PC-9 (cell line): Measurements from ENCODE around the gene STXBP5. TPM values are rescaled to one million over a fixed set of nuclear protein-coding genes. Genes with fewer than 3 reads are reported as not detected.

Source experiments
- BruUV-seq: library from RNA; stranded (reverse); fragments of 400-500 nt; replicated peaks from 2 replicates; lab custom pipeline; 2021; lab: Mats Ljungman, UMichigan
- CTCF ChIA-PET: fragments of 300-600 bp; sonication (Branson Sonifier 250); formaldehyde crosslinking; loops from one replicate; lab custom pipeline; 2022; ENCODE audit warnings: antibody characterized with exemption; lab: Charles Lee
- POLR2A ChIA-PET: fragments of 300-600 bp; sonication (Branson Sonifier 250); formaldehyde crosslinking; loops from one replicate; lab custom pipeline; 2022; ENCODE audit warnings: antibody characterized with exemption; ENCODE audit not compliant: unreplicated experiment; lab: Charles Lee
- DNase-seq, 2 experiments: peaks; one replicate each; pipeline versions ENCODE4 v3.0.0 to v3.0.0-alpha.2; 2015 to 2022; ENCODE audit warnings: mixed read lengths in 1 of 2
- H2AFZ ChIP-seq: fragments of 200-600 bp; sonication (generic); 2 replicates; pipeline ENCODE4 v1.8.1; 2017; ENCODE audit warnings: antibody characterized with exemption
- H3F3A ChIP-seq: fragments of 200-600 bp; sonication (generic); 2 replicates; pipeline ENCODE4 v1.8.1; 2017; ENCODE audit warnings: antibody characterized with exemption, mild to moderate bottlenecking, low read depth; ENCODE audit not compliant: insufficient read depth
- H3K27ac ChIP-seq: fragments of 200-600 bp; sonication (generic); 2 replicates; pipeline ENCODE4 v1.6.1; 2016; ENCODE audit warnings: mixed run types
- H3K27me3 ChIP-seq: fragments of 200-600 bp; sonication (generic); 2 replicates; pipeline ENCODE4 v1.6.1; 2016; ENCODE audit warnings: low read depth, mixed run types; ENCODE audit not compliant: insufficient read depth
- H3K36me3 ChIP-seq: fragments of 200-600 bp; sonication (generic); 2 replicates; pipeline ENCODE4 v1.6.1; 2016; ENCODE audit warnings: low read depth, mixed run types
- H3K4me1 ChIP-seq: fragments of 200-600 bp; sonication (generic); replicated peaks from 2 replicates; pipeline ENCODE4 v1.6.1; 2016; ENCODE audit warnings: mixed run types; ENCODE audit not compliant: insufficient read depth
- H3K4me2 ChIP-seq: fragments of 200-600 bp; sonication (generic); 2 replicates; pipeline ENCODE4 v1.6.1; 2017; ENCODE audit warnings: mixed run types
- H3K4me3 ChIP-seq: fragments of 200-600 bp; sonication (generic); 2 replicates; pipeline ENCODE4 v1.6.1; 2016; ENCODE audit warnings: mixed run types
- H3K79me2 ChIP-seq: fragments of 200-600 bp; sonication (generic); 2 replicates; pipeline ENCODE4 v1.6.1; 2017; ENCODE audit warnings: low read depth, mixed run types
- H3K9me2 ChIP-seq: fragments of 200-600 bp; sonication (generic); 2 replicates; pipeline ENCODE4 v1.8.1; 2017; ENCODE audit warnings: mild to moderate bottlenecking; ENCODE audit not compliant: insufficient read depth
- H3K9me3 ChIP-seq: fragments of 200-600 bp; sonication (generic); 2 replicates; pipeline ENCODE4 v1.8.1; 2016; ENCODE audit warnings: low read depth; ENCODE audit not compliant: insufficient read depth
- H4K20me1 ChIP-seq: fragments of 200-600 bp; sonication (generic); 2 replicates; pipeline ENCODE4 v1.8.1; 2017; ENCODE audit not compliant: insufficient read depth
- CTCF ChIP-seq: fragments of 200-600 bp; sonication (generic); conservative IDR thresholded peaks from 2 replicates; pipeline ENCODE4 v1.6.1; 2017; ENCODE audit warnings: mixed run types, antibody characterized with exemption, mild to moderate bottlenecking, moderate library complexity
- EZH2 ChIP-seq: fragments of 200-600 bp; sonication (generic); IDR thresholded peaks from 2 replicates; pipeline ENCODE4 v1.8.0; 2017; ENCODE audit warnings: antibody characterized with exemption, low read depth
- intact Hi-C: fragments of 100-400 bp; cut with micrococcal nuclease; formaldehyde crosslinking; loops from one replicate; pipeline ENCODE4 v1.10.0; 2022; ENCODE audit not compliant: unreplicated experiment
- total RNA-seq: library from RNA; stranded (reverse); gene quantifications from 2 replicates; pipeline ENCODE4 v1.2.3, GENCODE V29; 2021

STXBP5 gene
- total RNA-seq, 1 experiment from 2014 or later: 4.6 TPM

DNA sequence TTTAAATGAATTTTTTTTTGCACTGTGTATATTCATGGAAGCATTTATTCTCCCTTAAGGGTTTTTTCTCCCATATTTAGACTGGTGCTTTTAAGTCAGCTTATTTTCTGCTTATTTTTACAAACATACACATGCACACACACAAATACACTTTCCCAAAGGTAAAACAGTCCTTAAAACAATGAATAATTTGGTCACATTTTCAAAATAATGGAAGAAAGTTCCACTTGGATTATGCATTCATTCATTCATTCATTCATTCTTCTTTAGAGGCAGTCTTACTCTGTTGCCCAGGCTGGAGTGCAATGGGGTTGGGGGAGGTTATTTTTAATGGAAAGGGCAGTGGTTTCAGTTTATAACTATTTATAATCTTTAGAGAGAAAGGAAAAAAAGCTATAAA is 69.8 kb downstream of the STXBP5 start:
- no peak for TF ChIP-seq EZH2
- no peak for TF ChIP-seq CTCF

DNA sequence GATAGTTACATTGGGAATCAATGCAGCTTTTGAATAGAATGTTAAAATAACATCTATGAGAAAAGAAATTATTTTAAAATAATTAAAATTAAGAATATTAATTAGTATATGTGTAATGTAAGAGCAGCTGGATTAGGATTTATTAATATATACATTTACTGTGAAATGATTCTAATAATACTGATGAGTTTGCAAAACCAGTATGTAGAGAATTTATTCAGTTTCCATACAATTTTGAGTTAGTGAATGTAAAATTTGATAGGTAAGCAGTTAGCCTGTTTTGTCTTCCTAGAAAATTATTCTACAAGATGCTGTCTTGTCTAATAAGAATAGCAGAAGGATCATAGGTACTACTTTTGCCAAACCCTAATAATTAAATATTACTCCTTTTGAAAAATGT is 70.6 kb downstream of the STXBP5 start:
- CTCF ChIA-PET: no interaction called here
- Histone ChIP-seq H3K9me2 (no peaks in the 10 kb centered on the region; the same call in 1 of the 2 replicates), H3K4me3 (no peak overlapping the region)

More for the DNA sequence above, 69.8 kb downstream of the STXBP5 start:
- CTCF ChIA-PET: no interaction called here
- no TSS peak for BruUV-seq
- Histone ChIP-seq H3K4me3 (no peak overlapping the region), H3K36me3 (peaks cover 13% of the 10 kb centered on the region; the same call in 1 of the 2 replicates), H3K27ac (no peak overlapping the region), H3K27me3 (no peaks in the 10 kb centered on the region), H3K9me2 (no peaks in the 10 kb centered on the region; the same call in 1 of the 2 replicates), H2AFZ (no peak overlapping the region), H3K4me2 (no peak overlapping the region), H4K20me1 (no peaks in the 10 kb centered on the region), H3K9me3 (no peaks in the 10 kb centered on the region), H3F3A (no peaks in the 10 kb centered on the region), H3K79me2 (no peaks in the 10 kb centered on the region), H3K4me1 (no peaks in the 10 kb centered on the region)
- POLR2A ChIA-PET: no interaction called here
- no peak for DNase-seq
- intact Hi-C loops: no loop called here

GRCh38 chr6:147278891-147279290 is 74.7 kb downstream of the STXBP5 start:
- no peak overlapping the region for H3K4me3 ChIP-seq
- POLR2A ChIA-PET: no interaction called here
- no peak overlapping the region for H2AFZ ChIP-seq
- TF ChIP-seq EZH2 (no peak), CTCF (no peak)
- no peak for DNase-seq
- no peaks in the 10 kb centered on the region for H3K27me3 ChIP-seq
- CTCF ChIA-PET: no interaction called here
- H3K27ac ChIP-seq: no peak overlapping the region
- no peaks in the 10 kb centered on the region for H3K79me2 ChIP-seq
- no peaks in the 10 kb centered on the region for H3K4me1 ChIP-seq
- H3K9me2 ChIP-seq: no peaks in the 10 kb centered on the region; the same call in 1 of the 2 replicates
- no TSS peak for BruUV-seq
- H3K4me2 ChIP-seq: no peak overlapping the region
- no peaks in the 10 kb centered on the region for H3F3A ChIP-seq
- intact Hi-C loops: no loop called here
- H3K36me3 ChIP-seq: peaks cover 13% of the 10 kb centered on the region; the same call in 1 of the 2 replicates
- H3K9me3 ChIP-seq: no peaks in the 10 kb centered on the region
- no peaks in the 10 kb centered on the region for H4K20me1 ChIP-seq

More for the DNA sequence above, 70.6 kb downstream of the STXBP5 start:
- Histone ChIP-seq H3K9me3 (no peaks in the 10 kb centered on the region), H3K4me2 (no peak overlapping the region), H3K4me1 (no peaks in the 10 kb centered on the region), H3K27ac (no peak overlapping the region), H2AFZ (no peak overlapping the region), H3K27me3 (no peaks in the 10 kb centered on the region), H3K36me3 (peaks cover 13% of the 10 kb centered on the region; the same call in 1 of the 2 replicates), H3F3A (no peaks in the 10 kb centered on the region), H4K20me1 (no peaks in the 10 kb centered on the region), H3K79me2 (no peaks in the 10 kb centered on the region)
- POLR2A ChIA-PET: interaction anchor here (0.6 kb wide), 1 partner anchor 67 kb away, joined by 6 read pairs; no protein-coding TSS in a partner anchor
- intact Hi-C loops: no loop called here
- no peak for TF ChIP-seq CTCF
- TF ChIP-seq EZH2: no peak
- DNase-seq: no peak
- no TSS peak for BruUV-seq
